ENCODE results near the gene SEMA5B.

Gene SEMA5B

GRCh38 chr3:122944671-122945161, 82.8 kb downstream of the SEMA5B start:
- DNase-seq (ENCODE audit: low spot score) = no peak

- DNase-seq (ENCODE audit: low spot score) = no peak
Measured at GRCh38 chr3:122943828-122944190, 83.8 kb downstream of the SEMA5B start.

- DNase-seq (ENCODE audit: low spot score) = no peak
Measured at GRCh38 chr3:122942937-122943827, 84.4 kb downstream of the SEMA5B start.

- DNase-seq (ENCODE audit: low spot score) = no peak
Measured at GRCh38 chr3:122942239-122942638, 85.3 kb downstream of the SEMA5B start.

GRCh38 chr3:122941228-122942206, 86.0 kb downstream of the SEMA5B start:
- DNase-seq (ENCODE audit: low spot score) = peak; percentile 3

GRCh38 chr3:122940628-122941086, 86.9 kb downstream of the SEMA5B start:
- DNase-seq (ENCODE audit: low spot score) = no peak

GRCh38 chr3:122938783-122939425, 88.7 kb downstream of the SEMA5B start:
- DNase-seq (ENCODE audit: low spot score) = no peak

- no peak for DNase-seq (ENCODE audit: low spot score)
Measured at GRCh38 chr3:122937745-122938144, 89.8 kb downstream of the SEMA5B start.

- DNase-seq (ENCODE audit: low spot score) = no peak
Measured at GRCh38 chr3:122936986-122937385, 90.6 kb downstream of the SEMA5B start.

- DNase-seq (ENCODE audit: low spot score) = no peak
Measured at GRCh38 chr3:122936335-122936734, 91.2 kb downstream of the SEMA5B start.

GRCh38 chr3:122934251-122934650, 93.3 kb downstream of the SEMA5B start:
- no peak for DNase-seq (ENCODE audit: low spot score)

GRCh38 chr3:122932251-122932967, 95.2 kb downstream of the SEMA5B start:
- DNase-seq (ENCODE audit: low spot score) = no peak

- no peak for DNase-seq (ENCODE audit: low spot score)
Measured at GRCh38 chr3:122931636-122932035, 95.9 kb downstream of the SEMA5B start.

GRCh38 chr3:122930063-122930997, 97.2 kb downstream of the SEMA5B start:
- no peak for DNase-seq (ENCODE audit: low spot score)

GRCh38 chr3:122929188-122930062, 98.1 kb downstream of the SEMA5B start:
- no peak for DNase-seq (ENCODE audit: low spot score)

GRCh38 chr3:122928396-122929187, 99.0 kb downstream of the SEMA5B start:
- DNase-seq (ENCODE audit: low spot score) = no peak

GRCh38 chr3:122927726-122928125, 99.8 kb downstream of the SEMA5B start:
- no peak for DNase-seq (ENCODE audit: low spot score)

- no peak for DNase-seq (ENCODE audit: low spot score)
Measured at GRCh38 chr3:122926811-122927210, 100.8 kb downstream of the SEMA5B start.

Data from CD4-positive, alpha-beta T cell treated with Interleukin-15 for 4 hours (primary cell).